C4-2B (cell line): ENCODE measurements around the gene IBA57.

Source experiments
- CTCF ChIP-seq: fragments of 450-650 bp; conservative IDR thresholded peaks from 2 replicates; pipeline ENCODE4 v1.5.1; 2017; ENCODE audit warnings: mild to moderate bottlenecking
- ZFX ChIP-seq: fragments of 450-650 bp; IDR thresholded peaks from 2 replicates; pipeline ENCODE4 v1.6.1; 2017

GRCh38 chr1:228176024-228176395, 10.4 kb downstream of the IBA57 start:
- TF ChIP-seq CTCF, result no peak
- TF ChIP-seq ZFX, result no peak
